ENCODE data around the gene EIF4G3. TPM values are rescaled to one million over a fixed set of nuclear protein-coding genes. Genes with fewer than 3 reads are reported as not detected.

Gene EIF4G3
- total RNA-seq, 4 donors from 2014 or later, result 41.2 to 57.3 (median 50.0) TPM

DNA sequence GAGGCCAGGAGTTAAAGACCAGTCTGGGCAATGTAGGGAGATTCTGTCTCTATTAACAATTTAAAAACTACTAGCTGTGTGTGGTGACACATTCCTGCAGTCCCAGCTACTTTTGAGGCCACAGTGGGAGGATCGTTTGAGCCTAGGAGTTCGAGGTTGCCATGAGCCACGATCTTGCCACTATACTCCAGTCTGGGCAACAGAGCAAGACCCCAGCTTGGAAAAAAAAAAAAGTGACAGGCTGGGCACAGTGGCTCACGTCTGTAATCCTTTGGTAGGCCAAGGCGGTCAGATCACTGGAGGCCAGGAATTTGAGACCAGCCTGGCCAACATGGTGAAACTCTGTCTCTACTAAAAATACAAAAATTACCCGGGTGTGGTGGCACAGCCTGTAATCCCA is 416.4 kb downstream of the EIF4G3 start:
- Histone ChIP-seq H3K4me3 (no peak overlapping the region), H3K27ac (no peak overlapping the region), H3K9me3 (no peaks in the 10 kb centered on the region), H3K27me3 (no peaks in the 10 kb centered on the region), H3K4me1 (no peaks in the 10 kb centered on the region), H3K36me3 (peaks cover 2 to 100% (median 17%) of the 10 kb centered on the region in 3 donors)
- TF ChIP-seq, protein P1, sequence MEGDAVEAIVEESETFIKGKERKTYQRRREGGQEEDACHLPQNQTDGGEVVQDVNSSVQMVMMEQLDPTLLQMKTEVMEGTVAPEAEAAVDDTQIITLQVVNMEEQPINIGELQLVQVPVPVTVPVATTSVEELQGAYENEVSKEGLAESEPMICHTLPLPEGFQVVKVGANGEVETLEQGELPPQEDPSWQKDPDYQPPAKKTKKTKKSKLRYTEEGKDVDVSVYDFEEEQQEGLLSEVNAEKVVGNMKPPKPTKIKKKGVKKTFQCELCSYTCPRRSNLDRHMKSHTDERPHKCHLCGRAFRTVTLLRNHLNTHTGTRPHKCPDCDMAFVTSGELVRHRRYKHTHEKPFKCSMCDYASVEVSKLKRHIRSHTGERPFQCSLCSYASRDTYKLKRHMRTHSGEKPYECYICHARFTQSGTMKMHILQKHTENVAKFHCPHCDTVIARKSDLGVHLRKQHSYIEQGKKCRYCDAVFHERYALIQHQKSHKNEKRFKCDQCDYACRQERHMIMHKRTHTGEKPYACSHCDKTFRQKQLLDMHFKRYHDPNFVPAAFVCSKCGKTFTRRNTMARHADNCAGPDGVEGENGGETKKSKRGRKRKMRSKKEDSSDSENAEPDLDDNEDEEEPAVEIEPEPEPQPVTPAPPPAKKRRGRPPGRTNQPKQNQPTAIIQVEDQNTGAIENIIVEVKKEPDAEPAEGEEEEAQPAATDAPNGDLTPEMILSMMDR (IDR thresholded peaks at IDR 0.05), result no peak
- TF ChIP-seq EP300 (IDR thresholded peaks at IDR 0.05) (no peak), POLR2A (IDR thresholded peaks at IDR 0.05) (no peak)
- no peak for DNase-seq (ENCODE audit: low spot score in 2 of 2)
- WGBS, 2 donors, result 93 to 97% methylated on average over 6 of the region's 6 CpGs

Small RNAs within 50 kb of the gene (small RNA-seq; reads per million reads assigned to genes)
- not detected for gene AL627311.1
- gene MIR1256, result not detected
- gene RNU7-200P, result not detected

Other genes with a start within 250 kb of the EIF4G3 start
- gene ECE1, start 113.6 kb upstream of the EIF4G3 start, total RNA-seq, result 100 to 1,000 TPM in 2 of 4 donors, 10 to 100 TPM in 2; 84.1 to 128 (median 110) TPM